GM18502 (cell line): ENCODE measurements around the gene MYO16.

Experiments used
- ATAC-seq: cut with Tn5 transposase; IDR thresholded peaks from one replicate; pipeline ENCODE4 v1.9.1; 2021; ENCODE audit warnings: mild to moderate bottlenecking; ENCODE audit not compliant: unreplicated experiment, poor library complexity

MYO16 gene

GRCh38 chr13:109160357-109160756 is 530.9 kb downstream of the MYO16 start:
- peak; percentile 23 for ATAC-seq

- peak; percentile 26 for ATAC-seq
Measured at GRCh38 chr13:109160887-109161669, 531.7 kb downstream of the MYO16 start.

- ATAC-seq: peak; percentile 89
Measured at GRCh38 chr13:109162248-109163036, 533.0 kb downstream of the MYO16 start.

- peak; percentile 5 for ATAC-seq
Measured at GRCh38 chr13:109163037-109163379, 533.6 kb downstream of the MYO16 start.

- no peak for ATAC-seq
Measured at GRCh38 chr13:109165417-109165904, 536.0 kb downstream of the MYO16 start.

- peak; percentile 28 for ATAC-seq
Measured at GRCh38 chr13:109166804-109167203, 537.4 kb downstream of the MYO16 start.

- no peak for ATAC-seq
Measured at GRCh38 chr13:109172136-109172535, 542.7 kb downstream of the MYO16 start.

- no peak for ATAC-seq
Measured at GRCh38 chr13:109175666-109176065, 546.3 kb downstream of the MYO16 start.

- ATAC-seq: no peak
Measured at GRCh38 chr13:109180905-109181425, 551.6 kb downstream of the MYO16 start.

GRCh38 chr13:109182777-109183465 is 553.5 kb downstream of the MYO16 start:
- no peak for ATAC-seq

GRCh38 chr13:109191413-109191812 is 562.0 kb downstream of the MYO16 start:
- no peak for ATAC-seq

GRCh38 chr13:109192306-109192705 is 562.9 kb downstream of the MYO16 start:
- ATAC-seq: no peak

GRCh38 chr13:109196948-109197347 is 567.5 kb downstream of the MYO16 start:
- no peak for ATAC-seq

GRCh38 chr13:109198585-109198984 is 569.2 kb downstream of the MYO16 start:
- ATAC-seq: no peak

GRCh38 chr13:109199280-109199679 is 569.9 kb downstream of the MYO16 start:
- no peak for ATAC-seq

- no peak for ATAC-seq
Measured at GRCh38 chr13:109200556-109200955, 571.1 kb downstream of the MYO16 start.

GRCh38 chr13:109203587-109203986 is 574.2 kb downstream of the MYO16 start:
- no peak for ATAC-seq

GRCh38 chr13:109204252-109204651 is 574.8 kb downstream of the MYO16 start:
- no peak for ATAC-seq

- ATAC-seq: no peak
Measured at GRCh38 chr13:109204657-109205056, 575.2 kb downstream of the MYO16 start.

GRCh38 chr13:109205315-109205714 is 575.9 kb downstream of the MYO16 start:
- no peak for ATAC-seq

GRCh38 chr13:109206616-109207015 is 577.2 kb downstream of the MYO16 start:
- no peak for ATAC-seq
